Measurements from ENCODE around the gene CPED1.
"Not testable (repeated sequence)": the region's sequence is repeated elsewhere in the genome, so short reads cannot be mapped to it uniquely, and the experiment has no call there.

CPED1 gene

GRCh38 chr7:121054925-121055324 lies 66.4 kb downstream of the CPED1 start:
- peaks cover 3 to 6% of the 10 kb centered on the region in 2 donors for H3K36me3 ChIP-seq (ENCODE audit: control insufficient read depth in 2 of 2, insufficient read depth in 2 of 2, low read length in 2 of 2)
- no peaks in the 10 kb centered on the region for H3K4me1 ChIP-seq (ENCODE audit: control insufficient read depth, insufficient read depth, low read length)
- no peaks in the 10 kb centered on the region for H3K9me3 ChIP-seq (ENCODE audit: control insufficient read depth in 2 of 2, low read length in 2 of 2)
- no peaks in the 10 kb centered on the region for H3K27me3 ChIP-seq (ENCODE audit: control insufficient read depth in 1 of 2, insufficient read depth in 2 of 2, low read length in 2 of 2)
- H3K9ac ChIP-seq (ENCODE audit: low read length in 2 of 2) = no peak overlapping the region
- no peak overlapping the region for H3K27ac ChIP-seq (ENCODE audit: low read length)
- no peak overlapping the region for H3K4me3 ChIP-seq (ENCODE audit: low read length in 2 of 2)

- no peak overlapping the region for H3K4me3 ChIP-seq (ENCODE audit: low read length in 2 of 2)
- H3K9ac ChIP-seq (ENCODE audit: low read length in 2 of 2) = no peak overlapping the region
- no peaks in the 10 kb centered on the region for H3K27me3 ChIP-seq (ENCODE audit: control insufficient read depth in 1 of 2, insufficient read depth in 2 of 2, low read length in 2 of 2)
- H3K36me3 ChIP-seq (ENCODE audit: control insufficient read depth in 2 of 2, insufficient read depth in 2 of 2, low read length in 2 of 2) = no peaks in the 10 kb centered on the region
- H3K27ac ChIP-seq (ENCODE audit: low read length) = no peak overlapping the region
- no peaks in the 10 kb centered on the region for H3K9me3 ChIP-seq (ENCODE audit: control insufficient read depth in 2 of 2, low read length in 2 of 2)
- no peaks in the 10 kb centered on the region for H3K4me1 ChIP-seq (ENCODE audit: control insufficient read depth, insufficient read depth, low read length)
Measured at GRCh38 chr7:121057878-121058277, 69.4 kb downstream of the CPED1 start.

- H3K4me3 ChIP-seq (ENCODE audit: low read length in 2 of 2) = no peak overlapping the region
- no peaks in the 10 kb centered on the region for H3K9me3 ChIP-seq (ENCODE audit: control insufficient read depth in 2 of 2, low read length in 2 of 2)
- no peaks in the 10 kb centered on the region for H3K27me3 ChIP-seq (ENCODE audit: control insufficient read depth in 1 of 2, insufficient read depth in 2 of 2, low read length in 2 of 2)
- no peaks in the 10 kb centered on the region for H3K4me1 ChIP-seq (ENCODE audit: control insufficient read depth, insufficient read depth, low read length)
- H3K36me3 ChIP-seq (ENCODE audit: control insufficient read depth in 2 of 2, insufficient read depth in 2 of 2, low read length in 2 of 2) = no peaks in the 10 kb centered on the region
- no peak overlapping the region for H3K27ac ChIP-seq (ENCODE audit: low read length)
- H3K9ac ChIP-seq (ENCODE audit: low read length in 2 of 2) = no peak overlapping the region
Measured at GRCh38 chr7:121058975-121059374, 70.5 kb downstream of the CPED1 start.

GRCh38 chr7:121059979-121060509 lies 71.5 kb downstream of the CPED1 start:
- H3K9me3 ChIP-seq (ENCODE audit: control insufficient read depth in 2 of 2, low read length in 2 of 2); H3K4me3 ChIP-seq (ENCODE audit: low read length in 2 of 2); H3K36me3 ChIP-seq (ENCODE audit: control insufficient read depth in 2 of 2, insufficient read depth in 2 of 2, low read length in 2 of 2); H3K4me1 ChIP-seq (ENCODE audit: control insufficient read depth, insufficient read depth, low read length); H3K9ac ChIP-seq (ENCODE audit: low read length in 2 of 2); H3K27ac ChIP-seq (ENCODE audit: low read length); H3K27me3 ChIP-seq (ENCODE audit: control insufficient read depth in 1 of 2, insufficient read depth in 2 of 2, low read length in 2 of 2): not testable (repeated sequence)

- Histone ChIP-seq H3K9me3 (ENCODE audit: control insufficient read depth in 2 of 2, low read length in 2 of 2) (no peaks in the 10 kb centered on the region), H3K36me3 (ENCODE audit: control insufficient read depth in 2 of 2, insufficient read depth in 2 of 2, low read length in 2 of 2) (no peaks in the 10 kb centered on the region), H3K27ac (ENCODE audit: low read length) (no peak overlapping the region), H3K4me3 (ENCODE audit: low read length in 2 of 2) (no peak overlapping the region), H3K4me1 (ENCODE audit: control insufficient read depth, insufficient read depth, low read length) (peaks cover 2% of the 10 kb centered on the region), H3K9ac (ENCODE audit: low read length in 2 of 2) (no peak overlapping the region), H3K27me3 (ENCODE audit: control insufficient read depth in 1 of 2, insufficient read depth in 2 of 2, low read length in 2 of 2) (no peaks in the 10 kb centered on the region)
Measured at GRCh38 chr7:121061677-121062582, 73.4 kb downstream of the CPED1 start.

GRCh38 chr7:121062671-121063279 lies 74.3 kb downstream of the CPED1 start:
- Histone ChIP-seq H3K4me1 (ENCODE audit: control insufficient read depth, insufficient read depth, low read length) (peaks cover 2% of the 10 kb centered on the region), H3K27ac (ENCODE audit: low read length) (no peak overlapping the region), H3K9ac (ENCODE audit: low read length in 2 of 2) (no peak overlapping the region), H3K9me3 (ENCODE audit: control insufficient read depth in 2 of 2, low read length in 2 of 2) (no peaks in the 10 kb centered on the region), H3K4me3 (ENCODE audit: low read length in 2 of 2) (no peak overlapping the region), H3K36me3 (ENCODE audit: control insufficient read depth in 2 of 2, insufficient read depth in 2 of 2, low read length in 2 of 2) (no peaks in the 10 kb centered on the region), H3K27me3 (ENCODE audit: control insufficient read depth in 1 of 2, insufficient read depth in 2 of 2, low read length in 2 of 2) (no peaks in the 10 kb centered on the region)

GRCh38 chr7:121067717-121068116 lies 79.2 kb downstream of the CPED1 start:
- not testable (repeated sequence) for H3K36me3 ChIP-seq (ENCODE audit: control insufficient read depth in 2 of 2, insufficient read depth in 2 of 2, low read length in 2 of 2); H3K27me3 ChIP-seq (ENCODE audit: control insufficient read depth in 1 of 2, insufficient read depth in 2 of 2, low read length in 2 of 2); H3K4me1 ChIP-seq (ENCODE audit: control insufficient read depth, insufficient read depth, low read length); H3K27ac ChIP-seq (ENCODE audit: low read length); H3K4me3 ChIP-seq (ENCODE audit: low read length in 2 of 2); H3K9ac ChIP-seq (ENCODE audit: low read length in 2 of 2); H3K9me3 ChIP-seq (ENCODE audit: control insufficient read depth in 2 of 2, low read length in 2 of 2)

GRCh38 chr7:121069346-121070100 lies 81.0 kb downstream of the CPED1 start:
- H3K27ac ChIP-seq (ENCODE audit: low read length) = no peak overlapping the region
- no peaks in the 10 kb centered on the region for H3K9me3 ChIP-seq (ENCODE audit: control insufficient read depth in 2 of 2, low read length in 2 of 2)
- no peaks in the 10 kb centered on the region for H3K27me3 ChIP-seq (ENCODE audit: control insufficient read depth in 1 of 2, insufficient read depth in 2 of 2, low read length in 2 of 2)
- H3K36me3 ChIP-seq (ENCODE audit: control insufficient read depth in 2 of 2, insufficient read depth in 2 of 2, low read length in 2 of 2) = no peaks in the 10 kb centered on the region
- no peaks in the 10 kb centered on the region for H3K4me1 ChIP-seq (ENCODE audit: control insufficient read depth, insufficient read depth, low read length)
- H3K9ac ChIP-seq (ENCODE audit: low read length in 2 of 2) = no peak overlapping the region
- no peak overlapping the region for H3K4me3 ChIP-seq (ENCODE audit: low read length in 2 of 2)

GRCh38 chr7:121071132-121071531 lies 82.6 kb downstream of the CPED1 start:
- H3K9me3 ChIP-seq (ENCODE audit: control insufficient read depth in 2 of 2, low read length in 2 of 2) = no peaks in the 10 kb centered on the region
- no peak overlapping the region for H3K27ac ChIP-seq (ENCODE audit: low read length)
- no peaks in the 10 kb centered on the region for H3K36me3 ChIP-seq (ENCODE audit: control insufficient read depth in 2 of 2, insufficient read depth in 2 of 2, low read length in 2 of 2)
- H3K4me1 ChIP-seq (ENCODE audit: control insufficient read depth, insufficient read depth, low read length) = no peaks in the 10 kb centered on the region
- H3K9ac ChIP-seq (ENCODE audit: low read length in 2 of 2) = no peak overlapping the region
- H3K27me3 ChIP-seq (ENCODE audit: control insufficient read depth in 1 of 2, insufficient read depth in 2 of 2, low read length in 2 of 2) = no peaks in the 10 kb centered on the region
- no peak overlapping the region for H3K4me3 ChIP-seq (ENCODE audit: low read length in 2 of 2)

GRCh38 chr7:121071662-121072061 lies 83.2 kb downstream of the CPED1 start:
- no peaks in the 10 kb centered on the region for H3K27me3 ChIP-seq (ENCODE audit: control insufficient read depth in 1 of 2, insufficient read depth in 2 of 2, low read length in 2 of 2)
- H3K9ac ChIP-seq (ENCODE audit: low read length in 2 of 2) = no peak overlapping the region
- H3K9me3 ChIP-seq (ENCODE audit: control insufficient read depth in 2 of 2, low read length in 2 of 2) = no peaks in the 10 kb centered on the region
- no peak overlapping the region for H3K27ac ChIP-seq (ENCODE audit: low read length)
- H3K4me1 ChIP-seq (ENCODE audit: control insufficient read depth, insufficient read depth, low read length) = no peaks in the 10 kb centered on the region
- no peaks in the 10 kb centered on the region for H3K36me3 ChIP-seq (ENCODE audit: control insufficient read depth in 2 of 2, insufficient read depth in 2 of 2, low read length in 2 of 2)
- no peak overlapping the region for H3K4me3 ChIP-seq (ENCODE audit: low read length in 2 of 2)
